Mucosa of descending colon (tissue), 3 donors: ENCODE measurements around the gene TIMM21. TPM values are rescaled to one million over a fixed set of nuclear protein-coding genes. Genes with fewer than 3 reads are reported as not detected.

Experiments
- ATAC-seq: fragments of 200-7000 bp; cut with Tn5 transposase; one replicate; pipeline ENCODE4 v1.9.1; 2020; ENCODE audit warnings: mild to moderate bottlenecking, moderate library complexity
- DNase-seq, 3 donors: peaks; one replicate each; pipeline ENCODE4 v3.0.0-alpha.2; 2020
- H3K36me3 ChIP-seq: fragments of 200-600 bp; one replicate; pipeline ENCODE4 v1.8.0; 2021; ENCODE audit warnings: low read depth, mild to moderate bottlenecking
- H3K4me1 ChIP-seq: fragments of 200-600 bp; one replicate; pipeline ENCODE4 v1.8.0; 2021; ENCODE audit warnings: low read depth, mild to moderate bottlenecking
- H3K4me3 ChIP-seq: fragments of 200-600 bp; one replicate; pipeline ENCODE4 v1.8.0; 2021; ENCODE audit warnings: mild to moderate bottlenecking
- H3K9me3 ChIP-seq: fragments of 200-600 bp; one replicate; pipeline ENCODE4 v1.8.0; 2021; ENCODE audit warnings: mild to moderate bottlenecking
- intact Hi-C, 2 donors: fragments of 100-400 bp; cut with DNase I in 1 of 2; cut with micrococcal nuclease in 1 of 2; formaldehyde crosslinking; loops; one replicate each; pipeline versions ENCODE4 v1.11.0 to v1.11.1; 2022; cut with DNase I, micrococcal nuclease
- total RNA-seq, 3 donors: library from RNA; stranded (reverse); fragmentation: NEBNext Ultra II Directional in 2 of 3; extraction: Animal tissue kit (Norgen Biotek cat#: 25700) in 2 of 3; gene quantifications; one replicate each; pipeline versions ENCODE4 v1.2.1 to v1.2.4, GENCODE V29; 2021 to 2023
- TF ChIP-seq, protein P1 (sequence below): fragments of 200-600 bp; IDR thresholded peaks from one replicate; pipeline ENCODE4 v1.8.0; 2022; ENCODE audit warnings: antibody characterized with exemption, mild to moderate bottlenecking
- donor health status: DM: no; HTN: no; CAD: no; lungs with moderate emphysema.
- donor health status: DM: no; HTN: no; CAD: no.
- donor health status: DM: no; HTN: yes; CAD: no.

TIMM21 gene
- total RNA-seq, 3 donors from 2014 or later: 26.1 to 46.1 (median 34.8) TPM

GRCh38 chr18:74139411-74139810 lies 8.9 kb upstream of the TIMM21 start:
- ATAC-seq: no peak
- no peaks in the 10 kb centered on the region for H3K4me1 ChIP-seq
- TF ChIP-seq, protein P1, sequence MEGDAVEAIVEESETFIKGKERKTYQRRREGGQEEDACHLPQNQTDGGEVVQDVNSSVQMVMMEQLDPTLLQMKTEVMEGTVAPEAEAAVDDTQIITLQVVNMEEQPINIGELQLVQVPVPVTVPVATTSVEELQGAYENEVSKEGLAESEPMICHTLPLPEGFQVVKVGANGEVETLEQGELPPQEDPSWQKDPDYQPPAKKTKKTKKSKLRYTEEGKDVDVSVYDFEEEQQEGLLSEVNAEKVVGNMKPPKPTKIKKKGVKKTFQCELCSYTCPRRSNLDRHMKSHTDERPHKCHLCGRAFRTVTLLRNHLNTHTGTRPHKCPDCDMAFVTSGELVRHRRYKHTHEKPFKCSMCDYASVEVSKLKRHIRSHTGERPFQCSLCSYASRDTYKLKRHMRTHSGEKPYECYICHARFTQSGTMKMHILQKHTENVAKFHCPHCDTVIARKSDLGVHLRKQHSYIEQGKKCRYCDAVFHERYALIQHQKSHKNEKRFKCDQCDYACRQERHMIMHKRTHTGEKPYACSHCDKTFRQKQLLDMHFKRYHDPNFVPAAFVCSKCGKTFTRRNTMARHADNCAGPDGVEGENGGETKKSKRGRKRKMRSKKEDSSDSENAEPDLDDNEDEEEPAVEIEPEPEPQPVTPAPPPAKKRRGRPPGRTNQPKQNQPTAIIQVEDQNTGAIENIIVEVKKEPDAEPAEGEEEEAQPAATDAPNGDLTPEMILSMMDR: no peak
- no peaks in the 10 kb centered on the region for H3K9me3 ChIP-seq
- no peak overlapping the region for H3K4me3 ChIP-seq
- intact Hi-C loops: no loop called here
- no peak for DNase-seq
- H3K36me3 ChIP-seq: no peaks in the 10 kb centered on the region

- Histone ChIP-seq H3K4me1 (no peaks in the 10 kb centered on the region), H3K36me3 (no peaks in the 10 kb centered on the region), H3K9me3 (no peaks in the 10 kb centered on the region), H3K4me3 (no peak overlapping the region)
- TF ChIP-seq, protein P1: no peak
- DNase-seq: no peak
- ATAC-seq: no peak
- intact Hi-C loops: no loop called here
Measured at GRCh38 chr18:74139888-74140287, 8.4 kb upstream of the TIMM21 start.

DNA sequence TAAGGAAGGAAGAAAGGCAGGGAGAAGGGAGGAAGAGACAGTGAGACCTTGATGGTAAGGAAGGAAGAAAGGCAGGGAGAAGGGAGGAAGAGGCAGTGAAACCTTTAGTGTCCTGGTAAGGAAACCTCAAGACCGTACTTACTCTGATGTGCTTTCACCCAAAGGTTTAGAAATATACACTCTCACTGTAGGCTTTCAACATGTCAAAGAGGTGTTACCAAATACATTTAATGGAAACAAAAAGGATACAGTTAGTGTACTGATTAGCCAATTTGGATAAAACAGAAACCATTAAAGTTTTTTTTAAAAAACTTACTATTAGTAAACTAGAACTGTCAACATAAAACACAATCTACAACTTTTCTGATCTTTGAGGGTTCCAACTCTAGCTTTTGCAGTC lies 7.7 kb upstream of the TIMM21 start:
- Histone ChIP-seq H3K4me1 (no peaks in the 10 kb centered on the region), H3K9me3 (no peaks in the 10 kb centered on the region), H3K36me3 (no peaks in the 10 kb centered on the region), H3K4me3 (no peak overlapping the region)
- intact Hi-C loops: no loop called here
- no peak for ATAC-seq
- TF ChIP-seq, protein P1: no peak
- DNase-seq: no peak

DNA sequence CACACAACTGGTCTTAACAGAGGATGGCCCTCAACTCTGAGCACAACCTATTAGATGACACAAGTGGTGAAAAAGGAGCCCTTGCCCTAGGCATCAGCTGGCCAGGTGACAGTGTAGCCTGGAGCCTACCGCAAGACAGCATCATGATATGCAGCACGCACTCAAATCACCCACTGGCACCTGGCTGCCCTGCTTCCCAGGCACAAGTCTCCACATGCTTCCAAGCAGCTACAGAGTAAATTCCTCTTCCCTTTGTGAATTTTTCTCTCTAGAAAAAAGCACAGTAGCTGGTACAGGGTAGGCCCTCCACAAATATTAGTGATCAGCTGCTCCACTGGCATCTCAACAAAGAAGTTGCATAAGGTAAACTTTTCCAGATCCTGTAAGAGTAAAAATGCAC lies 6.7 kb upstream of the TIMM21 start:
- no peaks in the 10 kb centered on the region for H3K4me1 ChIP-seq
- DNase-seq (no peak), ATAC-seq (no peak)
- TF ChIP-seq, protein P1: no peak
- no peaks in the 10 kb centered on the region for H3K36me3 ChIP-seq
- no peak overlapping the region for H3K4me3 ChIP-seq
- no peaks in the 10 kb centered on the region for H3K9me3 ChIP-seq
- intact Hi-C loops: no loop called here

GRCh38 chr18:74142252-74142651 lies 6.1 kb upstream of the TIMM21 start:
- H3K4me3 ChIP-seq: no peak overlapping the region
- DNase-seq: no peak
- H3K4me1 ChIP-seq: no peaks in the 10 kb centered on the region
- ATAC-seq: no peak
- TF ChIP-seq, protein P1: no peak
- no peaks in the 10 kb centered on the region for H3K9me3 ChIP-seq
- no peaks in the 10 kb centered on the region for H3K36me3 ChIP-seq
- intact Hi-C loops: no loop called here

GRCh38 chr18:74146756-74147155 lies 1.6 kb upstream of the TIMM21 start:
- no peaks in the 10 kb centered on the region for H3K9me3 ChIP-seq
- ATAC-seq: no peak
- TF ChIP-seq, protein P1: no peak
- H3K4me1 ChIP-seq: peaks cover 13% of the 10 kb centered on the region
- no peaks in the 10 kb centered on the region for H3K36me3 ChIP-seq
- no peak overlapping the region for H3K4me3 ChIP-seq
- DNase-seq: no peak
- intact Hi-C loops: no loop called here
